ENCODE results near the gene CD2AP.

- TF ChIP-seq CTCF (IDR thresholded peaks at IDR 0.05) (no peak), POLR2A (IDR thresholded peaks at IDR 0.05) (no peak)
Measured at GRCh38 chr6:47465117-47465516, 12.5 kb upstream of the CD2AP start.

All from vagina (tissue), 2 donors.